Mesenchymal stem cell (in vitro differentiated cells and primary cell): Measurements from ENCODE around the gene CSRNP2. TPM values are rescaled to one million over a fixed set of nuclear protein-coding genes. Genes with fewer than 3 reads are reported as not detected.
A peak's percentile ranks its signal among the peaks of the same experiment; 100 is the strongest.

Source experiments
- DNase-seq: peaks from one replicate; pipeline ENCODE4 v3.0.0-alpha.2; 2013
- H2AFZ ChIP-seq: one replicate; pipeline ENCODE4 v1.6.1; 2013; ENCODE audit warnings: low read depth, mild to moderate bottlenecking, control low read depth, inconsistent platforms, low read length, moderate library complexity
- H2AK5ac ChIP-seq: 2 replicates; pipeline ENCODE4 v1.6.1; 2013; ENCODE audit warnings: low read length, moderate library complexity, mild to moderate bottlenecking, inconsistent platforms; ENCODE audit not compliant: severe bottlenecking
- H2BK120ac ChIP-seq: one replicate; pipeline ENCODE4 v1.6.1; 2013; ENCODE audit warnings: low read depth, mild to moderate bottlenecking, inconsistent platforms, low read length, moderate library complexity
- H2BK12ac ChIP-seq, 2 experiments: one replicate each; pipeline ENCODE4 v1.6.1; 2013; ENCODE audit warnings: inconsistent platforms in 2 of 2, low read length in 2 of 2, mild to moderate bottlenecking in 2 of 2, moderate library complexity in 2 of 2, control low read depth in 1 of 2
- H2BK15ac ChIP-seq: one replicate; pipeline ENCODE4 v1.6.1; 2013; ENCODE audit warnings: mild to moderate bottlenecking, low read depth, inconsistent platforms; ENCODE audit not compliant: poor library complexity, severe bottlenecking
- H2BK5ac ChIP-seq: 2 replicates; pipeline ENCODE4 v1.6.1; 2013; ENCODE audit warnings: low read depth, mild to moderate bottlenecking, low read length, control low read depth, inconsistent platforms; ENCODE audit not compliant: poor library complexity, severe bottlenecking
- H3K14ac ChIP-seq, 2 experiments: one replicate each; pipeline ENCODE4 v1.6.1; 2013; ENCODE audit warnings: inconsistent platforms in 2 of 2, low read length in 2 of 2, control low read depth in 1 of 2, mild to moderate bottlenecking in 1 of 2, moderate library complexity in 1 of 2
- H3K18ac ChIP-seq, 2 experiments: one replicate each; pipeline ENCODE4 v1.6.1; 2013; ENCODE audit warnings: inconsistent platforms in 2 of 2, low read length in 2 of 2, control low read depth in 1 of 2, low read depth in 1 of 2, mild to moderate bottlenecking in 1 of 2
- H3K23ac ChIP-seq, 2 experiments: one replicate each; pipeline ENCODE4 v1.6.1; 2013; ENCODE audit warnings: inconsistent platforms in 2 of 2, low read length in 2 of 2, mild to moderate bottlenecking in 2 of 2, moderate library complexity in 2 of 2, control low read depth in 1 of 2
- H3K27ac ChIP-seq: 2 replicates; pipeline ENCODE4 v1.5.1; 2013; ENCODE audit warnings: mild to moderate bottlenecking, moderate library complexity, low read length, control low read depth, inconsistent platforms; ENCODE audit not compliant: poor library complexity, severe bottlenecking
- H3K27me3 ChIP-seq, 2 experiments: 2 replicates each; pipeline versions ENCODE4 v1.6.1 to v1.7.0; 2013; ENCODE audit warnings: low read length in 2 of 2, mild to moderate bottlenecking in 2 of 2, moderate library complexity in 2 of 2, control low read depth in 1 of 2, inconsistent platforms in 1 of 2; ENCODE audit not compliant: control insufficient read depth in 1 of 2, insufficient read depth in 1 of 2
- H3K36me3 ChIP-seq, 2 experiments: 2 replicates each; pipeline versions ENCODE4 v1.6.1 to v1.7.0; 2013; ENCODE audit warnings: low read length in 2 of 2, control low read depth in 1 of 2, inconsistent platforms in 1 of 2, low read depth in 1 of 2, mild to moderate bottlenecking in 1 of 2; ENCODE audit not compliant: insufficient read depth in 2 of 2, control insufficient read depth in 1 of 2
- H3K4ac ChIP-seq, 2 experiments: one replicate each; pipeline ENCODE4 v1.6.1; 2013; ENCODE audit warnings: inconsistent platforms in 2 of 2, low read length in 2 of 2, mild to moderate bottlenecking in 2 of 2, moderate library complexity in 2 of 2, control low read depth in 1 of 2, low read depth in 1 of 2
- H3K4me1 ChIP-seq: 2 replicates; pipeline ENCODE4 v1.6.1; 2013; ENCODE audit warnings: low read depth, low read length, control low read depth; ENCODE audit not compliant: control insufficient read depth, insufficient read depth
- H3K4me2 ChIP-seq: 2 replicates; pipeline ENCODE4 v1.6.1; 2013; ENCODE audit warnings: low read length, mild to moderate bottlenecking, inconsistent platforms; ENCODE audit not compliant: poor library complexity, severe bottlenecking
- H3K4me3 ChIP-seq, 2 experiments: 2 replicates each; pipeline versions ENCODE4 v1.5.1 to v1.7.0; 2013; ENCODE audit warnings: low read length in 2 of 2, mild to moderate bottlenecking in 2 of 2, control low read depth in 1 of 2, low read depth in 1 of 2; ENCODE audit not compliant: insufficient read depth in 1 of 2
- H3K79me1 ChIP-seq: replicated peaks from 2 replicates; pipeline ENCODE4 v1.6.1; 2013; ENCODE audit warnings: mild to moderate bottlenecking, control low read depth, low read length, inconsistent platforms; ENCODE audit not compliant: poor library complexity, severe bottlenecking
- H3K9ac ChIP-seq: 2 replicates; pipeline ENCODE4 v1.7.0; 2013; ENCODE audit warnings: mild to moderate bottlenecking, low read length, moderate library complexity
- H3K9me3 ChIP-seq: 2 replicates; pipeline ENCODE4 v1.7.0; 2013; ENCODE audit warnings: mild to moderate bottlenecking, low read length; ENCODE audit not compliant: control insufficient read depth
- H4K8ac ChIP-seq: one replicate; pipeline ENCODE4 v1.6.1; 2013; ENCODE audit warnings: inconsistent platforms, mild to moderate bottlenecking, low read length, moderate library complexity
- H4K91ac ChIP-seq: one replicate; pipeline ENCODE4 v1.6.1; 2013; ENCODE audit warnings: mild to moderate bottlenecking, low read length, inconsistent platforms
- WGBS: methylation state at CpG from one replicate; pipeline ENCODE4 v1.1.7; 2013; ENCODE audit warnings: mixed read lengths; 5-methylcytosine and 5-hydroxymethylcytosine counted together
- polyA plus RNA-seq, 2 experiments: library from polyadenylated mRNA; stranded (reverse); fragments of 200-250 nt; gene quantifications; one replicate each; pipeline ENCODE4 v1.2.3, GENCODE V29; 2013

The CSRNP2 gene, protein sequence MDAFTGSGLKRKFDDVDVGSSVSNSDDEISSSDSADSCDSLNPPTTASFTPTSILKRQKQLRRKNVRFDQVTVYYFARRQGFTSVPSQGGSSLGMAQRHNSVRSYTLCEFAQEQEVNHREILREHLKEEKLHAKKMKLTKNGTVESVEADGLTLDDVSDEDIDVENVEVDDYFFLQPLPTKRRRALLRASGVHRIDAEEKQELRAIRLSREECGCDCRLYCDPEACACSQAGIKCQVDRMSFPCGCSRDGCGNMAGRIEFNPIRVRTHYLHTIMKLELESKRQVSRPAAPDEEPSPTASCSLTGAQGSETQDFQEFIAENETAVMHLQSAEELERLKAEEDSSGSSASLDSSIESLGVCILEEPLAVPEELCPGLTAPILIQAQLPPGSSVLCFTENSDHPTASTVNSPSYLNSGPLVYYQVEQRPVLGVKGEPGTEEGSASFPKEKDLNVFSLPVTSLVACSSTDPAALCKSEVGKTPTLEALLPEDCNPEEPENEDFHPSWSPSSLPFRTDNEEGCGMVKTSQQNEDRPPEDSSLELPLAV
- 19.1 TPM for polyA plus RNA-seq (2013, experiment 1 of 2)
- polyA plus RNA-seq (2013, experiment 2 of 2), result 18.9 TPM

DNA sequence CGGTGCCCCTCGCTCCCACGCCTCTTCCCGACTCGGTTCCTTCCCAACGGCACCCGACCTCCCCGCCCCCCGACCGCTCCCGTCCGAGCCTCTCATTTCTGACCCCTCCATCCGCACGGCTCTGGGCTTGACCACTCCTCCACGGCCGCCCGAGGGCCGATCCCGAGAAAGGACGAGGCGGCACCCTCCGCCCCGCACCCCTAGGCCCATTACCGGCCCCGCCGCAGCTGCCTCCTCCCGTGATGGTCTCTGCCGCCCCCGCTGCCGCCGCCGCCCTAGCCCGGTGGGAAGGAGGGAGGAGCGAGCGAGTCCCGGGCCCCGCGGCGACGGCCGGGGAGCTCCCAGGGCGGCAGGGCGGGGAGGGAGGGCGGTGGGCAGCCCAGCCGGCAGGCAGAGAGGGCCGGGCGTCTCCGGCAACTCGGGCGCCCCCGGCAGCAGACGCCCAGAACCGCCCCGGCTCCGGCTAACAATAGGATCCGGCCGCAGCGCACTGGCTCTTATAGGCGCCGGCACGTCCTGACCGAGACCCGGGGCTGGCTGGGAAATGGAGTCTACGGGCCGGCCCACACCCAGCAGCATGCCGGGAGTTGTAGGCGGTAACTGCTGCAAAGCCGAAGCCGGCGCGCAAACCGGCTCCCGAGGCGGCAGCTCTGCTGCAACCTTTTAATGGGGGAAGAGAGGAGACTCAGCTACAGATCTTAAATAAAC, at the start of gene CSRNP2:
Gene CSRNP2 (minus strand): TSS at position 471 of the 708 bp plus-strand sequence. CDS start 7,035 bp downstream, outside the sequence.
- Histone ChIP-seq H3K4me2 (peak within 1 kb of the TSS; percentile 63), H4K8ac (peak within 1 kb of the TSS; percentile 45), H3K4me1 (peaks cover 4% of the 10 kb centered on the region), H2BK5ac (peak within 1 kb of the TSS; percentile 78), H3K4ac (peak within 1 kb of the TSS; percentile 75 to 96), H3K9ac (peak within 1 kb of the TSS; percentile 94), H3K14ac (peak within 1 kb of the TSS in 1 of 2 experiments; percentile 99), H3K79me1 (no peaks in the 10 kb centered on the region), H2AFZ (peak within 1 kb of the TSS; percentile 84), H2BK120ac (peak within 1 kb of the TSS; percentile 54), H3K27ac (peak within 1 kb of the TSS; percentile 31), H2BK12ac (peak within 1 kb of the TSS in 1 of 2 experiments; percentile 23), H3K36me3 (no peaks in the 10 kb centered on the region), H2BK15ac (peak within 1 kb of the TSS; percentile 97), H3K4me3 (peak within 1 kb of the TSS; percentile 95 to 98), H3K27me3 (no peaks in the 10 kb centered on the region), H2AK5ac (no peak within 1 kb of the TSS), H3K18ac (peak within 1 kb of the TSS; percentile 97), H4K91ac (peak within 1 kb of the TSS; percentile 93), H3K23ac (peak within 1 kb of the TSS in 1 of 2 experiments; percentile 100), H3K9me3 (no peaks in the 10 kb centered on the region)
- DNase-seq, result peak; percentile 96
- WGBS, result 2% methylated on average over 57 of the region's 74 CpGs

DNA sequence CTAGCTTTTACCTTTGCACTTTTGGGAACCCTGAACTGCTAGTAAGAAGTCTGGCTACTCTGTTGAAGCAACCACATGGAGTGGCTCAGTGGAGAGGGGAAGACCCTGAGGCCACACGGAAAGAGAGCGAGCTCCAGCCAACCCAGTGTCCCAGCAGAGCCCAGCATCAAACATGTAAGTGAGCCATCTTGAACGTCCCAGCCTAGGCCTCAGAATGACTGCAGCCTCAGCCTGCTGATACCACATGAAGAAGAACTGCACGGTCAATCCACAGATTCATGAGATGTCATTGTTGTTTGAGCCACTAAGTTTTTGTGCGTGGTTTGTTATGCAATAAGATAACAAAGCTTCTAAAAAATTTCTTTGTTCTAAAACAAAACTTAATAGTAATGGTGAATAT, 49.3 kb upstream of the CSRNP2 start:
- WGBS, result 98% methylated on average over 4 of the region's 5 CpGs
- H3K9me3 ChIP-seq, result no peaks in the 10 kb centered on the region
- no peak overlapping the region for H3K4ac ChIP-seq

DNA sequence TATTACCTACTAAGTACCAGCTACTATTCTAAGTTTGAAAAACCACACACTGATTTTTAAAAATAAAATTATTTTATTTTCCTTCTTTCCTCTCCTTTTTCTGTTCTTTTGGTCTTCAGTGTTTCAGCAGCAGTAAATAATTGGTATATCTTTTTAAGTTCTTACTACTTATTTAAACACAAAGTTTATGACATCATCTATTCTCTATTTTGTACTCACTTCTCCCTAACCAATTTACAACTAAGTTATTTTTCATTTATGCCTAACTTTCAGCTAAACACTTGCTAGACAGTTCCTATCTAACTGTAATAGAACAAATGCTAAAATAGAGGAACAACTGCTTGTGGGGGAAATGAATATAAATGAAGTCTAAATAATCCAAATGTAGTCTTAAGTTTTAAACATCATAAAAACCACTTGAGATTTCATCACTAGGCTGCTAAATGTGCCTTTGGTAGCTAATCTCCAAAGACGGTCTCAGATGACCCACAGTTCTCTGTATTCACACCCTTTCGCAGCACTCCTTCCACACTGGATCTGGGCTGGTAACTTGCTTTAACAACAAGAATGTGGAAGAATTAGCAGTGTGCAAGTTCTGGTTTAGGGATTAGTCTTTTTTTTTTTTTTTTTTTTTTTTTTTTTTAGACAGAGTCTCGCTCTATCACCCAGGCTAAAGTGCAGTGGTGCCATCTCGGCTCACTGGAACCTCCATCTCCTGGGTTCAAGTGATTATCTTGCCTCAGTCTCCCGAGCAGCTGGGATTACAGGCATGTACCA, 48.5 kb upstream of the CSRNP2 start:
- Histone ChIP-seq H2AK5ac (no peak overlapping the region), H3K4me3 (no peak overlapping the region), H2BK5ac (no peak overlapping the region), H3K18ac (no peak overlapping the region), H3K9ac (no peak overlapping the region), H2BK15ac (no peak overlapping the region), H3K14ac (no peak overlapping the region), H2BK12ac (no peak overlapping the region), H4K91ac (no peak overlapping the region), H3K4me1 (peaks cover 2% of the 10 kb centered on the region), H3K4me2 (no peak overlapping the region), H3K9me3 (no peaks in the 10 kb centered on the region), H3K27me3 (no peaks in the 10 kb centered on the region), H3K23ac (no peak overlapping the region), H3K36me3 (peaks cover 2 to 5% of the 10 kb centered on the region in 2 experiments), H4K8ac (no peak overlapping the region), H2BK120ac (no peak overlapping the region), H3K27ac (no peak overlapping the region), H3K4ac (no peak overlapping the region), H2AFZ (no peak overlapping the region), H3K79me1 (no peaks in the 10 kb centered on the region)
- 96% methylated on average over 5 of the region's 5 CpGs for WGBS
- no peak for DNase-seq

More for the DNA sequence above, 49.3 kb upstream of the CSRNP2 start:
- Histone ChIP-seq H2AFZ (no peak overlapping the region), H3K79me1 (no peaks in the 10 kb centered on the region), H4K8ac (no peak overlapping the region), H3K27ac (no peak overlapping the region), H4K91ac (no peak overlapping the region), H3K9ac (no peak overlapping the region), H2BK120ac (no peak overlapping the region), H2BK15ac (no peak overlapping the region), H3K14ac (no peak overlapping the region), H2BK12ac (no peak overlapping the region), H2BK5ac (no peak overlapping the region), H3K4me1 (peaks cover 2% of the 10 kb centered on the region), H3K4me3 (no peak overlapping the region), H3K27me3 (no peaks in the 10 kb centered on the region), H3K23ac (no peak overlapping the region), H3K18ac (no peak overlapping the region), H3K4me2 (no peak overlapping the region), H2AK5ac (no peak overlapping the region), H3K36me3 (peaks cover 2 to 7% of the 10 kb centered on the region in 2 experiments)
- DNase-seq, result no peak
